ENCODE data around the gene PAEP.

DNA sequence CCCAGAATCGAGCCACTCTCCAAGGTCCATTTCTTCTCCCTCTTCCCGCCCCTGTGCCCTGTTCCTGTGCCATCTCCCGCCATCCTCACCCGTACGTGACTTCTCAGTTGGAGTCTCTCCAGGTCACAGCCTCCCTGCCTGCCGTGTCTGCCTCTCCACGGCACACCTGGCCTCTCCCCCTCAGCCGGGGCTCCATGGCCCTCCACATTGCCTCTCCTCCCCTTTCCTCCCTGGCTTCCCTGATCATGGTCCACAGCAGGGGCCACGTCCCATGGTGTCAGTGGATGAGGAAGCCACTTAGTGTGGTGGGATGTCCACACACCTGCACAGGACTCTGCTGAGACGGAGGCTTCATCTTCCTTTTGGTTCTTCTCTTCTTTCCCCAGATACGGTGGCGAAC is 2.3 kb downstream of the PAEP start:
- TF ChIP-seq, protein P1, sequence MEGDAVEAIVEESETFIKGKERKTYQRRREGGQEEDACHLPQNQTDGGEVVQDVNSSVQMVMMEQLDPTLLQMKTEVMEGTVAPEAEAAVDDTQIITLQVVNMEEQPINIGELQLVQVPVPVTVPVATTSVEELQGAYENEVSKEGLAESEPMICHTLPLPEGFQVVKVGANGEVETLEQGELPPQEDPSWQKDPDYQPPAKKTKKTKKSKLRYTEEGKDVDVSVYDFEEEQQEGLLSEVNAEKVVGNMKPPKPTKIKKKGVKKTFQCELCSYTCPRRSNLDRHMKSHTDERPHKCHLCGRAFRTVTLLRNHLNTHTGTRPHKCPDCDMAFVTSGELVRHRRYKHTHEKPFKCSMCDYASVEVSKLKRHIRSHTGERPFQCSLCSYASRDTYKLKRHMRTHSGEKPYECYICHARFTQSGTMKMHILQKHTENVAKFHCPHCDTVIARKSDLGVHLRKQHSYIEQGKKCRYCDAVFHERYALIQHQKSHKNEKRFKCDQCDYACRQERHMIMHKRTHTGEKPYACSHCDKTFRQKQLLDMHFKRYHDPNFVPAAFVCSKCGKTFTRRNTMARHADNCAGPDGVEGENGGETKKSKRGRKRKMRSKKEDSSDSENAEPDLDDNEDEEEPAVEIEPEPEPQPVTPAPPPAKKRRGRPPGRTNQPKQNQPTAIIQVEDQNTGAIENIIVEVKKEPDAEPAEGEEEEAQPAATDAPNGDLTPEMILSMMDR (IDR thresholded peaks at IDR 0.05): no peak
- no peak for TF ChIP-seq POLR2A (IDR thresholded peaks at IDR 0.05)
- TF ChIP-seq POLR2AphosphoS5 (IDR thresholded peaks at IDR 0.05): no peak

Measured in prostate gland (tissue), 2 donors.